PC-9 (cell line): ENCODE measurements around the gene GPR152. TPM values are rescaled to one million over a fixed set of nuclear protein-coding genes. Genes with fewer than 3 reads are reported as not detected.

Experiments
- BruUV-seq: library from RNA; stranded (reverse); fragments of 400-500 nt; replicated peaks from 2 replicates; lab custom pipeline; 2021; lab: Mats Ljungman, UMichigan
- CTCF ChIA-PET: fragments of 300-600 bp; sonication (Branson Sonifier 250); formaldehyde crosslinking; loops from one replicate; lab custom pipeline; 2022; ENCODE audit warnings: antibody characterized with exemption; lab: Charles Lee
- POLR2A ChIA-PET: fragments of 300-600 bp; sonication (Branson Sonifier 250); formaldehyde crosslinking; loops from one replicate; lab custom pipeline; 2022; ENCODE audit warnings: antibody characterized with exemption; ENCODE audit not compliant: unreplicated experiment; lab: Charles Lee
- DNase-seq, 2 experiments: peaks; one replicate each; pipeline versions ENCODE4 v3.0.0 to v3.0.0-alpha.2; 2015 to 2022; ENCODE audit warnings: mixed read lengths in 1 of 2
- H2AFZ ChIP-seq: fragments of 200-600 bp; sonication (generic); 2 replicates; pipeline ENCODE4 v1.8.1; 2017; ENCODE audit warnings: antibody characterized with exemption
- H3F3A ChIP-seq: fragments of 200-600 bp; sonication (generic); 2 replicates; pipeline ENCODE4 v1.8.1; 2017; ENCODE audit warnings: antibody characterized with exemption, mild to moderate bottlenecking, low read depth; ENCODE audit not compliant: insufficient read depth
- H3K27ac ChIP-seq: fragments of 200-600 bp; sonication (generic); 2 replicates; pipeline ENCODE4 v1.6.1; 2016; ENCODE audit warnings: mixed run types
- H3K27me3 ChIP-seq: fragments of 200-600 bp; sonication (generic); 2 replicates; pipeline ENCODE4 v1.6.1; 2016; ENCODE audit warnings: low read depth, mixed run types; ENCODE audit not compliant: insufficient read depth
- H3K36me3 ChIP-seq: fragments of 200-600 bp; sonication (generic); 2 replicates; pipeline ENCODE4 v1.6.1; 2016; ENCODE audit warnings: low read depth, mixed run types
- H3K4me1 ChIP-seq: fragments of 200-600 bp; sonication (generic); replicated peaks from 2 replicates; pipeline ENCODE4 v1.6.1; 2016; ENCODE audit warnings: mixed run types; ENCODE audit not compliant: insufficient read depth
- H3K4me2 ChIP-seq: fragments of 200-600 bp; sonication (generic); 2 replicates; pipeline ENCODE4 v1.6.1; 2017; ENCODE audit warnings: mixed run types
- H3K4me3 ChIP-seq: fragments of 200-600 bp; sonication (generic); 2 replicates; pipeline ENCODE4 v1.6.1; 2016; ENCODE audit warnings: mixed run types
- H3K79me2 ChIP-seq: fragments of 200-600 bp; sonication (generic); 2 replicates; pipeline ENCODE4 v1.6.1; 2017; ENCODE audit warnings: low read depth, mixed run types
- H3K9me2 ChIP-seq: fragments of 200-600 bp; sonication (generic); 2 replicates; pipeline ENCODE4 v1.8.1; 2017; ENCODE audit warnings: mild to moderate bottlenecking; ENCODE audit not compliant: insufficient read depth
- H3K9me3 ChIP-seq: fragments of 200-600 bp; sonication (generic); 2 replicates; pipeline ENCODE4 v1.8.1; 2016; ENCODE audit warnings: low read depth; ENCODE audit not compliant: insufficient read depth
- H4K20me1 ChIP-seq: fragments of 200-600 bp; sonication (generic); 2 replicates; pipeline ENCODE4 v1.8.1; 2017; ENCODE audit not compliant: insufficient read depth
- CTCF ChIP-seq: fragments of 200-600 bp; sonication (generic); conservative IDR thresholded peaks from 2 replicates; pipeline ENCODE4 v1.6.1; 2017; ENCODE audit warnings: mixed run types, antibody characterized with exemption, mild to moderate bottlenecking, moderate library complexity
- EZH2 ChIP-seq: fragments of 200-600 bp; sonication (generic); IDR thresholded peaks from 2 replicates; pipeline ENCODE4 v1.8.0; 2017; ENCODE audit warnings: antibody characterized with exemption, low read depth
- intact Hi-C: fragments of 100-400 bp; cut with micrococcal nuclease; formaldehyde crosslinking; loops from one replicate; pipeline ENCODE4 v1.10.0; 2022; ENCODE audit not compliant: unreplicated experiment
- total RNA-seq: library from RNA; stranded (reverse); gene quantifications from 2 replicates; pipeline ENCODE4 v1.2.3, GENCODE V29; 2021

The GPR152 gene
- total RNA-seq, 1 experiment from 2014 or later = not detected

GRCh38 chr11:67484847-67485311, 32.4 kb upstream of the GPR152 start:
- Histone ChIP-seq H2AFZ (no peak overlapping the region), H3K9me3 (no peaks in the 10 kb centered on the region), H3K4me1 (peaks cover 17% of the 10 kb centered on the region), H3F3A (peaks cover 26% of the 10 kb centered on the region; the same call in 1 of the 2 replicates), H3K27ac (no peak overlapping the region), H3K79me2 (peaks cover 21% of the 10 kb centered on the region), H3K4me3 (no peak overlapping the region), H3K9me2 (no peaks in the 10 kb centered on the region), H3K27me3 (no peaks in the 10 kb centered on the region), H3K36me3 (no peaks in the 10 kb centered on the region), H4K20me1 (no peaks in the 10 kb centered on the region), H3K4me2 (no peak overlapping the region)
- POLR2A ChIA-PET = no interaction called here
- no TSS peak for BruUV-seq
- DNase-seq = peak in 1 of 2 experiments; percentile 28
- CTCF ChIA-PET = no interaction called here
- TF ChIP-seq CTCF (no peak), EZH2 (no peak)
- intact Hi-C loops = no loop called here

GRCh38 chr11:67483831-67484665, 31.5 kb upstream of the GPR152 start:
- Histone ChIP-seq H3K4me2 (peak overlapping the region; percentile 86), H2AFZ (no peak overlapping the region), H3K27ac (no peak overlapping the region), H3K36me3 (no peaks in the 10 kb centered on the region), H3K4me3 (peak overlapping the region; percentile 61), H3K79me2 (peaks cover 21% of the 10 kb centered on the region), H3K9me2 (no peaks in the 10 kb centered on the region), H4K20me1 (no peaks in the 10 kb centered on the region), H3F3A (peaks cover 25% of the 10 kb centered on the region), H3K27me3 (no peaks in the 10 kb centered on the region), H3K9me3 (no peaks in the 10 kb centered on the region), H3K4me1 (peaks cover 17% of the 10 kb centered on the region)
- CTCF ChIA-PET = no interaction called here
- peak in 1 of 2 experiments; percentile 32 for DNase-seq
- TF ChIP-seq EZH2 (no peak), CTCF (no peak)
- intact Hi-C loops = loop anchor here (2.0 kb wide), 1 partner anchor 23 kb away; no protein-coding TSS in a partner anchor
- POLR2A ChIA-PET = no interaction called here
- no TSS peak for BruUV-seq

GRCh38 chr11:67482827-67483798, 30.6 kb upstream of the GPR152 start, which contains the start of gene AIP:
TSS of gene AIP (plus strand) at chr11:67483026. CDS start at chr11:67483159, 133 bp downstream.
- ChIA-PET CTCF (no interaction called here), POLR2A (interaction anchor here (0.5 to 1.0 kb wide), 7 partner anchors 16 to 323 kb away, joined by 3 to 16 read pairs (median 4); partner anchors contain the start of gene PPP1CA)
- no peaks in the 10 kb centered on the region for H3K36me3 ChIP-seq
- H3K4me1 ChIP-seq = peaks cover 17% of the 10 kb centered on the region
- H3K79me2 ChIP-seq = peaks cover 21% of the 10 kb centered on the region
- no peaks in the 10 kb centered on the region for H4K20me1 ChIP-seq
- no peaks in the 10 kb centered on the region for H3K27me3 ChIP-seq
- H2AFZ ChIP-seq = peak within 1 kb of the TSS; percentile 88
- intact Hi-C loops = loop anchor here (1.0 to 2.0 kb wide), 2 partner anchors 14 to 24 kb away; partner anchors contain the start of gene TMEM134
- no peaks in the 10 kb centered on the region for H3K9me3 ChIP-seq
- TSS peak; percentile 41 for BruUV-seq
- H3K4me2 ChIP-seq = peak within 1 kb of the TSS; percentile 86
- H3F3A ChIP-seq = peaks cover 25% of the 10 kb centered on the region
- H3K9me2 ChIP-seq = no peaks in the 10 kb centered on the region
- TF ChIP-seq CTCF (peak; percentile 34; the same call in 1 of the 2 replicates), EZH2 (no peak)
- H3K4me3 ChIP-seq = peak within 1 kb of the TSS; percentile 61
- H3K27ac ChIP-seq = peak within 1 kb of the TSS; percentile 34
- DNase-seq = peak; percentile 96 to 98
